HepG2 (cell line): ENCODE data around the gene WDR93. TPM values are rescaled to one million over a fixed set of nuclear protein-coding genes. Genes with fewer than 3 reads are reported as not detected.
A peak's percentile ranks its signal among the peaks of the same experiment; 100 is the strongest.

Experiments
- ARID4A ChIP-seq: sonication (generic); formaldehyde crosslinking; IDR thresholded peaks from 2 replicates; pipeline ENCODE4 v1.5.0; 2020; ENCODE audit warnings: mild to moderate bottlenecking, missing genetic modification reagents, borderline replicate concordance
- ATF3 ChIP-seq: sonication (generic); formaldehyde crosslinking; IDR thresholded peaks from 2 replicates; pipeline ENCODE4 v1.4.0; 2020; ENCODE audit warnings: missing genetic modification reagents
- MEF2D ChIP-seq: sonication (generic); formaldehyde crosslinking; IDR thresholded peaks from 2 replicates; pipeline ENCODE4 v1.5.1; 2020; ENCODE audit warnings: mild to moderate bottlenecking, missing genetic modification reagents
- MXD1 ChIP-seq: sonication (generic); formaldehyde crosslinking; IDR thresholded peaks from 2 replicates; pipeline ENCODE4 v1.4.0; 2020; ENCODE audit warnings: mild to moderate bottlenecking, missing genetic modification reagents
- SOX13 ChIP-seq, 3 experiments: fragments of 450-650 bp in 1 of 3; sonication (generic) in 1 of 3; formaldehyde crosslinking in 1 of 3; IDR thresholded peaks in 2 of 3; conservative IDR thresholded peaks in 1 of 3; 2 replicates each; pipeline versions ENCODE4 v1.5.0 to v1.6.1; 2016 to 2020; ENCODE audit warnings: antibody characterized with exemption in 1 of 3, mild to moderate bottlenecking in 1 of 3, missing compliant biosample characterization in 1 of 3, missing genetic modification reagents in 1 of 3, moderate library complexity in 1 of 3
- SP2 ChIP-seq: sonication (generic); formaldehyde crosslinking; IDR thresholded peaks from 2 replicates; pipeline ENCODE4 v1.5.1; 2020; ENCODE audit warnings: mild to moderate bottlenecking, missing genetic modification reagents
- SPEN ChIP-seq: sonication (generic); formaldehyde crosslinking; IDR thresholded peaks from 2 replicates; pipeline ENCODE4 v1.5.1; 2020; ENCODE audit warnings: low read depth, mild to moderate bottlenecking, missing genetic modification reagents
- TBL1XR1 ChIP-seq: fragments of 150-350 bp; IDR thresholded peaks from 2 replicates; pipeline ENCODE4 v1.6.1; 2014; ENCODE audit warnings: borderline replicate concordance, low read length; ENCODE audit not compliant: partially characterized antibody
- TEAD3 ChIP-seq: optimal IDR thresholded peaks from 2 replicates; pipeline ENCODE3; 2016; ENCODE audit warnings: borderline replicate concordance
- ZFX ChIP-seq: sonication (generic); formaldehyde crosslinking; IDR thresholded peaks from 2 replicates; pipeline ENCODE4 v1.4.0; 2020; ENCODE audit warnings: mild to moderate bottlenecking, low read depth, missing genetic modification reagents, moderate library complexity
- ZNF20 ChIP-seq: sonication (generic); formaldehyde crosslinking; IDR thresholded peaks from 2 replicates; pipeline ENCODE4 v1.4.0; 2020; ENCODE audit warnings: mild to moderate bottlenecking, moderate library complexity, missing genetic modification reagents
- ZNF317 ChIP-seq: sonication (generic); formaldehyde crosslinking; IDR thresholded peaks from 2 replicates; pipeline ENCODE4 v1.5.0; 2020; ENCODE audit warnings: mild to moderate bottlenecking, missing genetic modification reagents
- ZNF343 ChIP-seq: sonication (generic); formaldehyde crosslinking; IDR thresholded peaks from 2 replicates; pipeline ENCODE4 v1.4.0; 2020; ENCODE audit warnings: mild to moderate bottlenecking, missing genetic modification reagents
- ZNF432 ChIP-seq: sonication (generic); formaldehyde crosslinking; IDR thresholded peaks from 2 replicates; pipeline ENCODE4 v1.5.0; 2020; ENCODE audit warnings: missing genetic modification reagents, mild to moderate bottlenecking, borderline replicate concordance
- ZNF709 ChIP-seq: sonication (generic); formaldehyde crosslinking; IDR thresholded peaks from 2 replicates; pipeline ENCODE4 v1.5.0; 2020; ENCODE audit warnings: mild to moderate bottlenecking, missing genetic modification reagents
- ZNF749 ChIP-seq: sonication (generic); formaldehyde crosslinking; IDR thresholded peaks from 2 replicates; pipeline ENCODE4 v1.8.0; 2022; ENCODE audit warnings: mild to moderate bottlenecking, missing genetic modification reagents, moderate library complexity, borderline replicate concordance
- polyA plus RNA-seq, 8 experiments: library from polyadenylated mRNA; depleted of rRNA in 3 of 8; stranded (reverse) in 7 of 8; unstranded in 1 of 8; fragments of >200 nt; fragmentation: Illumina TruSeq in 4 of 8; extraction: Trizol in 4 of 8; gene quantifications; 2 replicates each; pipeline versions ENCODE4 v1.2.1 to v1.2.3, GENCODE V29; 2011 to 2016; ENCODE audit warnings: low read depth in 4 of 8, missing spikeins in 1 of 8, mixed read lengths in 1 of 8; ENCODE audit not compliant: insufficient read depth in 1 of 8
- total RNA-seq, 5 experiments: library from RNA; depleted of rRNA; stranded (reverse); fragments of >200 nt; fragmentation: Illumina TruSeq; extraction: Trizol; gene quantifications; 2 replicates each; pipeline ENCODE4 v1.2.3, GENCODE V29; 2016; ENCODE audit warnings: low read depth in 1 of 5

The WDR93 gene
- total and polyA plus RNA-seq, 2 of the 13 experiments (the other 11 are each of a cell fraction or from before 2014, with no cell fraction given), result 0.07 TPM; not detected in 1

- peak; percentile 59; the same call in 1 of the 2 replicates for TF ChIP-seq ARID4A
- no peak for TF ChIP-seq ZNF20 (CRISPR knock-in tag)
- TF ChIP-seq ZNF432, result no peak
- no peak for TF ChIP-seq SP2 (CRISPR knock-in tag)
- TF ChIP-seq TEAD3, result peak; percentile 74
- TF ChIP-seq MXD1, result peak; percentile 92; the same call in 1 of the 2 replicates
- TF ChIP-seq TBL1XR1, result no peak
- TF ChIP-seq SPEN (CRISPR knock-in tag), result peak; percentile 88
- TF ChIP-seq ZNF749 (CRISPR knock-in tag), result peak; percentile 79; the same call in 1 of the 2 replicates
- TF ChIP-seq SOX13 (IDR thresholded peaks at IDR 0.05), result no peak
- TF ChIP-seq SOX13 (CRISPR knock-in tag; conservative IDR thresholded peaks at IDR 0.05 in 1 of 2, IDR thresholded peaks at IDR 0.05 in 1 of 2), result no peak; a peak in 1 of 4 replicates
- TF ChIP-seq ZNF709 (CRISPR knock-in tag), result no peak
- TF ChIP-seq ZNF343, result no peak
- no peak for TF ChIP-seq MEF2D (CRISPR knock-in tag)
- TF ChIP-seq ATF3, result 0 out of 2 replicates have a peak, but pooled peaks have one; percentile 32
- no peak for TF ChIP-seq ZNF317 (CRISPR knock-in tag)
- peak; percentile 65 for TF ChIP-seq ZFX
- TF ChIP-seq, all 625 proteins: peak for 223
These were observed 85.9 kb downstream of the WDR93 start, which contains the start of gene MESP2 (continued) for GRCh38 chr15:89776274-89777072.
